ENCODE results near the gene CAMTA2.

CAMTA2 gene

GRCh38 chr17:4939546-4939795 lies 48.0 kb downstream of the CAMTA2 start:
- H3K9me3 ChIP-seq (ENCODE audit: control insufficient read depth, low read length) = no peaks in the 10 kb centered on the region
- H3K27ac ChIP-seq (ENCODE audit: low read depth, low read length, severe bottlenecking) = peak overlapping the region; percentile 93
- H3K36me3 ChIP-seq (ENCODE audit: control insufficient read depth, insufficient read depth, low read length) = peaks cover 62% of the 10 kb centered on the region
- H3K4me3 ChIP-seq (ENCODE audit: extremely low read depth, insufficient read depth, low read length, poor library complexity, severe bottlenecking) = peak overlapping the region; percentile 81
- H3K4me1 ChIP-seq (ENCODE audit: control insufficient read depth, insufficient read depth, low read length, poor library complexity, severe bottlenecking) = peaks cover 35% of the 10 kb centered on the region
- WGBS, 2 experiments (ENCODE audit: insufficient coverage in 2 of 2) = 0 to 1% methylated on average over 16 of the region's 16 CpGs

GRCh38 chr17:4938688-4939545 lies 48.6 kb downstream of the CAMTA2 start:
- Histone ChIP-seq H3K4me1 (ENCODE audit: control insufficient read depth, insufficient read depth, low read length, poor library complexity, severe bottlenecking) (peaks cover 29% of the 10 kb centered on the region), H3K9me3 (ENCODE audit: control insufficient read depth, low read length) (no peaks in the 10 kb centered on the region), H3K36me3 (ENCODE audit: control insufficient read depth, insufficient read depth, low read length) (peaks cover 57% of the 10 kb centered on the region), H3K4me3 (ENCODE audit: extremely low read depth, insufficient read depth, low read length, poor library complexity, severe bottlenecking) (peak overlapping the region; percentile 81), H3K27ac (ENCODE audit: low read depth, low read length, severe bottlenecking) (peak overlapping the region; percentile 93)
- WGBS, 2 experiments (ENCODE audit: insufficient coverage in 2 of 2) = 67 to 76% methylated on average over 19 of the region's 19 CpGs

GRCh38 chr17:4938069-4938491 lies 49.4 kb downstream of the CAMTA2 start:
- WGBS, 2 experiments (ENCODE audit: insufficient coverage in 2 of 2) = 95 to 96% methylated on average over 5 of the region's 11 CpGs
- Histone ChIP-seq H3K27ac (ENCODE audit: low read depth, low read length, severe bottlenecking) (no peak overlapping the region), H3K9me3 (ENCODE audit: control insufficient read depth, low read length) (no peaks in the 10 kb centered on the region), H3K36me3 (ENCODE audit: control insufficient read depth, insufficient read depth, low read length) (peaks cover 48% of the 10 kb centered on the region), H3K4me3 (ENCODE audit: extremely low read depth, insufficient read depth, low read length, poor library complexity, severe bottlenecking) (no peak overlapping the region), H3K4me1 (ENCODE audit: control insufficient read depth, insufficient read depth, low read length, poor library complexity, severe bottlenecking) (peaks cover 24% of the 10 kb centered on the region)

GRCh38 chr17:4937553-4937952 lies 49.9 kb downstream of the CAMTA2 start:
- Histone ChIP-seq H3K27ac (ENCODE audit: low read depth, low read length, severe bottlenecking) (no peak overlapping the region), H3K4me1 (ENCODE audit: control insufficient read depth, insufficient read depth, low read length, poor library complexity, severe bottlenecking) (peaks cover 19% of the 10 kb centered on the region), H3K4me3 (ENCODE audit: extremely low read depth, insufficient read depth, low read length, poor library complexity, severe bottlenecking) (no peak overlapping the region), H3K36me3 (ENCODE audit: control insufficient read depth, insufficient read depth, low read length) (peaks cover 43% of the 10 kb centered on the region), H3K9me3 (ENCODE audit: control insufficient read depth, low read length) (no peaks in the 10 kb centered on the region)
- 93 to 99% methylated on average over 15 to 16 of the region's 16 CpGs for WGBS, 2 experiments (ENCODE audit: insufficient coverage in 2 of 2)

- no peak overlapping the region for H3K27ac ChIP-seq (ENCODE audit: low read depth, low read length, severe bottlenecking)
- H3K9me3 ChIP-seq (ENCODE audit: control insufficient read depth, low read length) = no peaks in the 10 kb centered on the region
- peaks cover 35% of the 10 kb centered on the region for H3K36me3 ChIP-seq (ENCODE audit: control insufficient read depth, insufficient read depth, low read length)
- no peak overlapping the region for H3K4me3 ChIP-seq (ENCODE audit: extremely low read depth, insufficient read depth, low read length, poor library complexity, severe bottlenecking)
- H3K4me1 ChIP-seq (ENCODE audit: control insufficient read depth, insufficient read depth, low read length, poor library complexity, severe bottlenecking) = peaks cover 9% of the 10 kb centered on the region
- WGBS, 2 experiments (ENCODE audit: insufficient coverage in 2 of 2) = 96 to 97% methylated on average over 3 of the region's 3 CpGs
Observed at GRCh38 chr17:4936436-4936835, 51.0 kb downstream of the CAMTA2 start.

- Histone ChIP-seq H3K4me1 (ENCODE audit: control insufficient read depth, insufficient read depth, low read length, poor library complexity, severe bottlenecking) (peaks cover 5% of the 10 kb centered on the region), H3K36me3 (ENCODE audit: control insufficient read depth, insufficient read depth, low read length) (peaks cover 39% of the 10 kb centered on the region), H3K4me3 (ENCODE audit: extremely low read depth, insufficient read depth, low read length, poor library complexity, severe bottlenecking) (no peak overlapping the region), H3K27ac (ENCODE audit: low read depth, low read length, severe bottlenecking) (no peak overlapping the region), H3K9me3 (ENCODE audit: control insufficient read depth, low read length) (no peaks in the 10 kb centered on the region)
Observed at GRCh38 chr17:4935650-4936049, 51.8 kb downstream of the CAMTA2 start.

GRCh38 chr17:4934173-4934979 lies 53.1 kb downstream of the CAMTA2 start:
- peaks cover 5% of the 10 kb centered on the region for H3K4me1 ChIP-seq (ENCODE audit: control insufficient read depth, insufficient read depth, low read length, poor library complexity, severe bottlenecking)
- H3K4me3 ChIP-seq (ENCODE audit: extremely low read depth, insufficient read depth, low read length, poor library complexity, severe bottlenecking) = no peak overlapping the region
- H3K36me3 ChIP-seq (ENCODE audit: control insufficient read depth, insufficient read depth, low read length) = peaks cover 39% of the 10 kb centered on the region
- peak overlapping the region; percentile 37 for H3K27ac ChIP-seq (ENCODE audit: low read depth, low read length, severe bottlenecking)
- no peaks in the 10 kb centered on the region for H3K9me3 ChIP-seq (ENCODE audit: control insufficient read depth, low read length)
- 45 to 67% methylated on average over 10 to 12 of the region's 14 CpGs for WGBS, 2 experiments (ENCODE audit: insufficient coverage in 2 of 2)

GRCh38 chr17:4933646-4934045 lies 53.8 kb downstream of the CAMTA2 start:
- Histone ChIP-seq H3K4me1 (ENCODE audit: control insufficient read depth, insufficient read depth, low read length, poor library complexity, severe bottlenecking) (peaks cover 1% of the 10 kb centered on the region), H3K9me3 (ENCODE audit: control insufficient read depth, low read length) (no peaks in the 10 kb centered on the region), H3K36me3 (ENCODE audit: control insufficient read depth, insufficient read depth, low read length) (peaks cover 39% of the 10 kb centered on the region), H3K4me3 (ENCODE audit: extremely low read depth, insufficient read depth, low read length, poor library complexity, severe bottlenecking) (no peak overlapping the region), H3K27ac (ENCODE audit: low read depth, low read length, severe bottlenecking) (no peak overlapping the region)
- 96 to 100% methylated on average over 3 to 7 of the region's 16 CpGs for WGBS, 2 experiments (ENCODE audit: insufficient coverage in 2 of 2)

GRCh38 chr17:4932756-4933155 lies 54.7 kb downstream of the CAMTA2 start:
- Histone ChIP-seq H3K4me1 (ENCODE audit: control insufficient read depth, insufficient read depth, low read length, poor library complexity, severe bottlenecking) (no peaks in the 10 kb centered on the region), H3K36me3 (ENCODE audit: control insufficient read depth, insufficient read depth, low read length) (peaks cover 33% of the 10 kb centered on the region), H3K9me3 (ENCODE audit: control insufficient read depth, low read length) (no peaks in the 10 kb centered on the region), H3K27ac (ENCODE audit: low read depth, low read length, severe bottlenecking) (no peak overlapping the region), H3K4me3 (ENCODE audit: extremely low read depth, insufficient read depth, low read length, poor library complexity, severe bottlenecking) (no peak overlapping the region)
- whole genome bisulfite sequencing, 2 experiments (ENCODE audit: insufficient coverage in 2 of 2) = 91 to 94% methylated on average over 12 of the region's 12 CpGs

- no peak within 1 kb of the TSS for H3K4me3 ChIP-seq (ENCODE audit: extremely low read depth, insufficient read depth, low read length, poor library complexity, severe bottlenecking)
- no peaks in the 10 kb centered on the region for H3K4me1 ChIP-seq (ENCODE audit: control insufficient read depth, insufficient read depth, low read length, poor library complexity, severe bottlenecking)
- no peaks in the 10 kb centered on the region for H3K9me3 ChIP-seq (ENCODE audit: control insufficient read depth, low read length)
- peaks cover 25% of the 10 kb centered on the region for H3K36me3 ChIP-seq (ENCODE audit: control insufficient read depth, insufficient read depth, low read length)
- WGBS, 2 experiments (ENCODE audit: insufficient coverage in 2 of 2) = 97 to 98% methylated on average over 6 to 9 of the region's 14 CpGs
- H3K27ac ChIP-seq (ENCODE audit: low read depth, low read length, severe bottlenecking) = no peak within 1 kb of the TSS
Observed at GRCh38 chr17:4931963-4932362, 55.5 kb downstream of the CAMTA2 start, which contains the start of gene GP1BA. Gene GP1BA (plus strand): TSS chr17:4932277. CDS start chr17:4932605, 328 bp downstream.

GRCh38 chr17:4928881-4929280 lies 58.6 kb downstream of the CAMTA2 start:
- no peak overlapping the region for H3K4me3 ChIP-seq (ENCODE audit: extremely low read depth, insufficient read depth, low read length, poor library complexity, severe bottlenecking)
- H3K27ac ChIP-seq (ENCODE audit: low read depth, low read length, severe bottlenecking) = no peak overlapping the region
- WGBS, 2 experiments (ENCODE audit: insufficient coverage in 2 of 2) = 92 to 98% methylated on average over 14 to 15 of the region's 18 CpGs
- no peaks in the 10 kb centered on the region for H3K4me1 ChIP-seq (ENCODE audit: control insufficient read depth, insufficient read depth, low read length, poor library complexity, severe bottlenecking)
- H3K9me3 ChIP-seq (ENCODE audit: control insufficient read depth, low read length) = no peaks in the 10 kb centered on the region
- H3K36me3 ChIP-seq (ENCODE audit: control insufficient read depth, insufficient read depth, low read length) = peaks cover 6% of the 10 kb centered on the region

Data from mesodermal cell (in vitro differentiated cells).